PC-3 (cell line): ENCODE measurements around the gene TFB2M. TPM values are rescaled to one million over a fixed set of nuclear protein-coding genes. Genes with fewer than 3 reads are reported as not detected.

Experiments
- ATAC-seq: fragments of 200-7000 bp; cut with Tn5 transposase; 2 replicates; pipeline ENCODE4 v1.9.1; 2020; ENCODE audit warnings: mild to moderate bottlenecking, moderate library complexity
- BruUV-seq: library from RNA; stranded (reverse); fragments of 400-500 nt; replicated peaks from 2 replicates; lab custom pipeline; 2021; lab: Mats Ljungman, UMichigan
- CTCF ChIA-PET: fragments of 300-600 bp; sonication (Branson Sonifier 250); formaldehyde crosslinking; loops from one replicate; lab custom pipeline; 2022; ENCODE audit warnings: antibody characterized with exemption; lab: Charles Lee
- POLR2A ChIA-PET: fragments of 300-600 bp; sonication (Branson Sonifier 250); formaldehyde crosslinking; loops from one replicate; lab custom pipeline; 2022; ENCODE audit warnings: antibody characterized with exemption; ENCODE audit not compliant: unreplicated experiment; lab: Charles Lee
- DNase-seq: peaks from one replicate; pipeline ENCODE4 v3.0.0-alpha.2; 2015
- H2AFZ ChIP-seq: fragments of 300-600 bp; sonication (generic); 2 replicates; pipeline ENCODE4 v1.6.0; 2016; ENCODE audit warnings: antibody characterized with exemption, low read length
- H3F3A ChIP-seq: fragments of 300-600 bp; sonication (generic); one replicate; pipeline ENCODE4 v1.6.0; 2017; ENCODE audit warnings: antibody characterized with exemption, low read length, control low read depth, mild to moderate bottlenecking; ENCODE audit not compliant: unreplicated experiment
- H3K27ac ChIP-seq: fragments of 300-600 bp; sonication (generic); 2 replicates; pipeline ENCODE4 v1.5.1; 2016; ENCODE audit warnings: mild to moderate bottlenecking, low read length
- H3K27me3 ChIP-seq: fragments of 300-600 bp; sonication (generic); 2 replicates; pipeline ENCODE4 v1.6.1; 2016; ENCODE audit warnings: low read length, mixed read lengths
- H3K36me3 ChIP-seq: fragments of 300-600 bp; sonication (generic); 2 replicates; pipeline ENCODE4 v1.6.1; 2016; ENCODE audit warnings: low read depth, mixed run types, low read length, mixed read lengths
- H3K4me1 ChIP-seq: fragments of 300-600 bp; sonication (generic); 2 replicates; pipeline ENCODE4 v1.5.1; 2016; ENCODE audit warnings: low read length; ENCODE audit not compliant: insufficient read depth
- H3K4me2 ChIP-seq: fragments of 300-600 bp; sonication (generic); 2 replicates; pipeline ENCODE4 v1.6.0; 2016; ENCODE audit warnings: low read length
- H3K4me3 ChIP-seq: fragments of 300-600 bp; sonication (generic); 2 replicates; pipeline ENCODE4 v1.5.1; 2016; ENCODE audit warnings: mild to moderate bottlenecking, low read length, mixed read lengths
- H3K79me2 ChIP-seq: fragments of 300-600 bp; sonication (generic); 2 replicates; pipeline ENCODE4 v1.6.1; 2017; ENCODE audit warnings: low read length, mixed read lengths
- H3K9ac ChIP-seq: fragments of 300-600 bp; sonication (generic); 2 replicates; pipeline ENCODE4 v1.6.0; 2016; ENCODE audit warnings: mild to moderate bottlenecking, low read length
- H3K9me2 ChIP-seq: fragments of 300-600 bp; sonication (generic); replicated peaks from 2 replicates; pipeline ENCODE4 v1.6.1; 2016; ENCODE audit warnings: mixed run types, low read length, mixed read lengths
- H3K9me3 ChIP-seq: fragments of 300-600 bp; sonication (generic); 2 replicates; pipeline ENCODE4 v1.6.1; 2016; ENCODE audit warnings: low read length, mixed read lengths
- H4K20me1 ChIP-seq: fragments of 300-600 bp; sonication (generic); 2 replicates; pipeline ENCODE4 v1.6.1; 2016; ENCODE audit warnings: low read length, mixed read lengths
- CTCF ChIP-seq: fragments of 300-600 bp; sonication (generic); conservative IDR thresholded peaks from 2 replicates; pipeline ENCODE4 v1.5.1; 2017; ENCODE audit warnings: antibody characterized with exemption, low read depth, mild to moderate bottlenecking, low read length
- EZH2 ChIP-seq: fragments of 300-600 bp; sonication (generic); IDR thresholded peaks from one replicate; pipeline ENCODE4 v1.6.1; 2017; ENCODE audit warnings: antibody characterized with exemption, mild to moderate bottlenecking, low read length; ENCODE audit not compliant: unreplicated experiment
- EZH2phosphoT487 ChIP-seq: fragments of 300-600 bp; sonication (generic); IDR thresholded peaks from 2 replicates; pipeline ENCODE4 v1.6.1; 2018; ENCODE audit warnings: mild to moderate bottlenecking, antibody characterized with exemption, low read length, borderline replicate concordance
- intact Hi-C: fragments of 100-400 bp; cut with micrococcal nuclease; formaldehyde crosslinking; loops from 2 replicates; pipeline ENCODE4 v1.9.0; 2023
- total RNA-seq: library from RNA; depleted of rRNA; stranded (reverse); fragments of >200 nt; gene quantifications from 2 replicates; pipeline ENCODE4 v1.2.3, GENCODE V29; 2014

Gene TFB2M
- total RNA-seq, 1 experiment from 2014 or later: 47.0 TPM

DNA sequence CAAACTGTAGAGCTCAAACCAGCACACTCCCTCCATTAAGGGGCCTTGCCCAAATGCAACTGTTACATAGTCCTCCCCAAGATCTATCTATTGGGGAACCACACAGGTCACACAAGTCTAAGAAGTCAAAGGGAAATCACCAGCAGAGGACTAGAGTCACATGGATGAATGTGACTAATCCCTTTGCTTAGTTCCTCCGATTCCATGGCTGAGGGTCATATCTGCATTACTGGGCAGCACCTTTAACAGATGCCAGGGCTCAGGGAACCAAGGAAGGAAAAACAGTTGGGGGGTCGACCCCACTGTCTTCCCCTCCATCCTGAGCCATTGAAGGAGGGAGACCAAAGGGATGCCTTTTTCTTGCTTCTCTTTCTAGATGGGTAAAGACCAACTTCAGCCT is 35.6 kb downstream of the TFB2M start:
- POLR2A ChIA-PET: no interaction called here
- CTCF ChIA-PET: no interaction called here
- intact Hi-C loops: no loop called here
- Histone ChIP-seq H3K9ac (no peak overlapping the region), H3K27ac (no peak overlapping the region), H3F3A (no peaks in the 10 kb centered on the region), H3K36me3 (no peaks in the 10 kb centered on the region), H3K4me2 (no peak overlapping the region), H3K4me3 (no peak overlapping the region), H3K9me2 (no peaks in the 10 kb centered on the region), H3K27me3 (no peaks in the 10 kb centered on the region), H3K9me3 (0 out of 2 replicates have a peak, but pooled peaks cover 5% of the 10 kb centered on the region), H4K20me1 (no peaks in the 10 kb centered on the region), H2AFZ (no peak overlapping the region), H3K79me2 (no peaks in the 10 kb centered on the region), H3K4me1 (peaks cover 10% of the 10 kb centered on the region)
- TF ChIP-seq EZH2 (no peak), CTCF (no peak), EZH2phosphoT487 (no peak)
- no TSS peak for BruUV-seq
- DNase-seq: no peak
- ATAC-seq: no peak

DNA sequence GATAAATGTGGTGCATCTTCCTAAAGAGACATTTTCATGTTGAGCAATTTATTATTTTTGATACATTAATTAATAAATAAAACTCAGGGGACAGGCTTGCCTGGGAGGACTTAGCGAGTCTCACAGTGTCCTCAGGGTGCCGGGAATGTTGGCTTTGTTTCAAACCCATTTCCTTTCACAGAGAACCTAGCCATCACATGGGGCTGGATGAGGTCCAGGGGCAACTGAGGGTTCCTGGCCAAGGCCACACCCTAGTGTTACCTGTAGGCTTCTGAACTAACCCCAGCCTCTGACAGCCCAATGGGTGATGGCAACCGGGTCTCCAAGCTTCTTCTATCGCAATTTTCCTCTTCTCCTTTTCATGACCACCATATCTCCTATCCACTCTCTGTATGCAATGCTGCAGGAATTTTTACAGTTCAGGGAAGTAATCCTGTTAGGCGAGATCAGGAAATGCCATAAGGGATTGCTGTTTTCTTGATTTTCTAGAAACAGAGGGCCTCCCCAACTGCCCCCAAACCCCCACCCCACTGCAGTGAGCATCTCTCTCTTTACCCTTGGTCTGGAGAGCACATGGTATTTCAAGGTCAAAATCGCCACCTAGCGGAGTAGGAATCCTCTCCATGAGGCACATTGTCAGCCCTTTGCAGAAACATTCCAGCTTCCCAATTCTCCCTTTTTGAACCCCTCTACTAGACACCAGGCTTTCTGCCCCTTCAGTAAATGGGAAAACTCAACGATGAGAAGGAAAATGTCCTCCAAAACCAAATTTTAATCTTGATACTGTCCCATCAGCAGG is 36.9 kb downstream of the TFB2M start:
- Histone ChIP-seq H3K9ac (no peak overlapping the region), H3K36me3 (no peaks in the 10 kb centered on the region), H3K27ac (no peak overlapping the region), H2AFZ (no peak overlapping the region), H3K9me3 (0 out of 2 replicates have a peak, but pooled peaks cover 5% of the 10 kb centered on the region), H3K4me3 (no peak overlapping the region), H3K27me3 (no peaks in the 10 kb centered on the region), H3F3A (no peaks in the 10 kb centered on the region), H3K9me2 (no peaks in the 10 kb centered on the region), H4K20me1 (no peaks in the 10 kb centered on the region), H3K79me2 (no peaks in the 10 kb centered on the region), H3K4me1 (peaks cover 10% of the 10 kb centered on the region), H3K4me2 (no peak overlapping the region)
- ChIA-PET POLR2A (no interaction called here), CTCF (no interaction called here)
- TF ChIP-seq EZH2phosphoT487: no peak
- TF ChIP-seq CTCF: peak; percentile 50
- no TSS peak for BruUV-seq
- peak; percentile 18 for ATAC-seq
- intact Hi-C loops: loop anchor here (1.0 kb wide), 1 partner anchor 32 kb away; no protein-coding TSS in a partner anchor
- DNase-seq: peak; percentile 49

- Histone ChIP-seq H3K4me2 (no peak overlapping the region), H3K9me3 (0 out of 2 replicates have a peak, but pooled peaks cover 5% of the 10 kb centered on the region), H3K4me3 (no peak overlapping the region), H3F3A (no peaks in the 10 kb centered on the region), H3K4me1 (peaks cover 10% of the 10 kb centered on the region), H3K36me3 (no peaks in the 10 kb centered on the region), H3K27me3 (no peaks in the 10 kb centered on the region), H4K20me1 (no peaks in the 10 kb centered on the region), H3K9ac (no peak overlapping the region), H3K9me2 (no peaks in the 10 kb centered on the region), H3K27ac (no peak overlapping the region), H3K79me2 (no peaks in the 10 kb centered on the region), H2AFZ (peak overlapping the region; percentile 35; the same call in 1 of the 2 replicates)
- POLR2A ChIA-PET: no interaction called here
- DNase-seq (peak; percentile 17), ATAC-seq (peak; percentile 53)
- no peak for TF ChIP-seq EZH2phosphoT487
- no peak for TF ChIP-seq CTCF
- no peak for TF ChIP-seq EZH2
- BruUV-seq: no TSS peak
- intact Hi-C loops: no loop called here
- CTCF ChIA-PET: no interaction called here
Measured at GRCh38 chr1:246527402-246528088, 38.5 kb downstream of the TFB2M start.
